ENCODE results near the gene HTR3C.

HTR3C gene

DNA sequence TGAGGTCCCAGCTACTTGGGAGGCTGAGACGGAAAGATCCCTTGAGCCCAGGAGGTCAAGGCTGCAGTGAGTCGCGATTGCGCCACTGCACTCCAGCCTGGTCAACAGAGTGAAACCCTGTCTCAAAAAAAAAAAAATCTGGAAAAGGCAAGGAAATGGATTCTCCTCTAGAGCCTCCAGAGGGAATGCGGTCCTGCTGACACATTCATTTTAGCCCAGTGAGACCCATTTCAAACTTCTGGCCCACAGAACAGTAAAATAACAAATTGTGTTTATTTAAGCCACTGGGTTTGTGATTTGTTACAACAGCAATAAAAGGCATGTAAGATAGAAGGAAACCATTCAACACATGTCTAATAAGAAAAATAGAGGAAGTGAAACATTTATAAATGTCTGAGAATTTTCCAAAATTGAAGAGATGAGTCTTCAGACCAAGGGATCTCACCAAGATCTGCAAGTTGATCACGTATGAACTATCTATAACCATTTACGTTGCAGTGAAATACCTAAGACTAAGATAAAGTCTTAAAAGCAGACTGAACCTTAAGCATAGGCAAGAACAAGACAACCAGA, 44.0 kb downstream of the HTR3C start, which contains the start of gene HTR3E:
Gene HTR3E (plus strand): TSS at position 254 of the 573 bp plus-strand sequence. CDS start 466 bp downstream, outside the sequence.
- DNase-seq: no peak

DNA sequence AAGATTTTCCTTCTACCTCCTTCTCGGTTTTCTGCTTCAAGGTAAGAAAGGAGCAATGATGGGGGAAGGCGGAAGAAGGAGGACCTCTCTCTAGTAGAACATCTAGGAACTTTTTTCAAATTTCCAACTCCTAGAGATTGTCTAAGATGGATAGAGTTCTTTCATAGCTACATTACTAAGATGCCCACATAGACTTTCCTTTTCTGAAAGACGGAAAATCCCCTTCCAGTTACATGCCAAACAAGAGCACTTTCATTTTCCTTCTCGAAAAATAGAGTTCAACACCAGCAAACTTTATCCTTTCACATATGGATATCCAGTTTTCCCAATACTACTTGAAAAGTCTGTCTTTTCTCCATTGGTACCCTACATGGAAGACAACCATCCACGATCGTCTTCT, 44.7 kb downstream of the HTR3C start:
- no peak for DNase-seq

DNA sequence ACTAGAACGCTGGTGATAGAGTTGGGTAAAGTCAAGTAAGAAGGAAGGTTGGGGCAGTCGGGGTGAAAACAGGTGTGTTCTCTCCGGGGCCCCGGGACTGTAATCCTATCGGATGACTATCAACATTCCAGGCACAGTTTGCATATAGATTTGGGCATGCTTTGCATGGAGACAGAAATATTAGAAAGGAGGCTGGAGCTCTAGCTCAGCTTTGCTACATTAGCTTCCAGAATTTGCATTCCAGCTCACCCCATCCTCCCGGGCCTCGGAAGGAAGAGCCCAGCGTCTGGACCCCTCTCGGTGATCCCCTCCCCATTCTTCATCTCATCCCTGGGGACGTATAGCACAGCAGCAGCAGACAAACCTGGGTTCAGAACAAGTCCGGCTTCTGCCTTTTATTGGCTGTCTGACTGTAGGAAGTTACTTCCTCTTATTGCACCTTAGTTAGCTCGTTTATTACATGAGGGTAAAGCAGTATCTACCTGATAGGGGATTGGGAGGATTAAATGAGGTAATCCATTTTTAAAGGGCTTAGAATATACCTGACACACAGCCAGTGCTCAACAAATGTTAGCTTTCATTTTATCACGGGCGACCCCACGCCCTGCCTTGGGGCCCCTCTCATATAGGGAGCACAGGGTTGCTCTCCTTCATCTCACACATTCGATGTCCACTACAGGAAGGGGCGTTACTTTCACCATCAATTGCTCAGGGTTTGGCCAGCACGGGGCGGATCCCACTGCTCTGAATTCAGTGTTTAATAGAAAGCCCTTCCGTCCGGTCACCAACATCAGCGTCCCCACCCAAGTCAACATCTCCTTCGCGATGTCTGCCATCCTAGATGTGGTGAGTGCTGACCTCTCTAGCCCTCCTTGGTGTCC, 47.2 kb downstream of the HTR3C start:
- DNase-seq: no peak

All from effector CD4-positive, alpha-beta T cell (primary cell).